OCI-M1 (cell line): ENCODE results near the gene VPS13D.
A peak's percentile ranks its signal among the peaks of the same experiment; 100 is the strongest.
"Not testable (repeated sequence)": the region's sequence is repeated elsewhere in the genome, so short reads cannot be mapped to it uniquely, and the experiment has no call there.

Source experiments
- DNase-seq: peaks from one replicate; lab custom pipeline; 2025; lab: John Stamatoyannopoulos, UW

Gene VPS13D

GRCh38 chr1:12518931-12519692 is 289.3 kb downstream of the VPS13D start:
- DNase-seq = no peak

GRCh38 chr1:12519693-12520364 is 290.0 kb downstream of the VPS13D start:
- DNase-seq = no peak

GRCh38 chr1:12521096-12521495 is 291.3 kb downstream of the VPS13D start:
- no peak for DNase-seq

GRCh38 chr1:12522780-12523179 is 292.9 kb downstream of the VPS13D start:
- DNase-seq = not testable (repeated sequence)

- no peak for DNase-seq
Measured at GRCh38 chr1:12524266-12524665, 294.4 kb downstream of the VPS13D start.

- no peak for DNase-seq
Measured at GRCh38 chr1:12525311-12526181, 295.7 kb downstream of the VPS13D start.

- no peak for DNase-seq
Measured at GRCh38 chr1:12527564-12527963, 297.7 kb downstream of the VPS13D start.

- peak; percentile 20 for DNase-seq
Measured at GRCh38 chr1:12528021-12528852, 298.4 kb downstream of the VPS13D start.

GRCh38 chr1:12529640-12530174 is 299.9 kb downstream of the VPS13D start:
- no peak for DNase-seq

- no peak for DNase-seq
Measured at GRCh38 chr1:12530462-12531178, 300.8 kb downstream of the VPS13D start.

- no peak for DNase-seq
Measured at GRCh38 chr1:12531179-12531499, 301.3 kb downstream of the VPS13D start.

- DNase-seq = no peak
Measured at GRCh38 chr1:12532405-12533315, 302.8 kb downstream of the VPS13D start.

GRCh38 chr1:12536023-12536639 is 306.3 kb downstream of the VPS13D start:
- DNase-seq = no peak

- DNase-seq = no peak
Measured at GRCh38 chr1:12537294-12537693, 307.5 kb downstream of the VPS13D start.

GRCh38 chr1:12537906-12538461 is 308.2 kb downstream of the VPS13D start:
- no peak for DNase-seq

GRCh38 chr1:12538536-12538935 is 308.7 kb downstream of the VPS13D start:
- DNase-seq = not testable (repeated sequence)

- DNase-seq = no peak
Measured at GRCh38 chr1:12539320-12539704, 309.5 kb downstream of the VPS13D start.

- no peak for DNase-seq
Measured at GRCh38 chr1:12539705-12540579, 310.1 kb downstream of the VPS13D start.
